Measurements from ENCODE around the gene RB1. TPM values are rescaled to one million over a fixed set of nuclear protein-coding genes. Genes with fewer than 3 reads are reported as not detected.

RB1 gene
- total RNA-seq, 4 donors from 2014 or later, result 23.0 to 62.6 (median 42.4) TPM

DNA sequence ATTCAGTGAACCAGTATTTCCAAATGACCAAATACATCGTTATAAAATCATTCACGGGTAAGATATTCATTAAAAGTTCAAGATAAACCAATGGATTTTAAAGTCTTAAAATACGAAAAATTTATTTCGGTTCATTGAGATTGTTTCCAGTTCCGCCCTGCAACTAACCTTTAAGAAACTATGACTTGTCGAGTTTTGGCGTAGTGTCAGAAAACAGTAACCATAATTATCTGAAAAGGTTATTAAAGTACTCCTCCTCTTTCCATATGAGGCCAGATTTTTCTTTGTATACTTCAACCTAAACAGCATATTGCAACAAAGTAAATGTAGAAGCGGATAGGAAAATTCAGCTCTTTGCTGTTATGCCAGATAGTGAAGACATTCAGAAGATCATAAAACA, 83.3 kb downstream of the RB1 start:
- Histone ChIP-seq H3K36me3 (peaks cover 0 to 41% (median 4%) of the 10 kb centered on the region in 3 donors), H3K27ac (no peak overlapping the region), H3K9me3 (peaks cover 0 to 3% (median 0%) of the 10 kb centered on the region in 3 donors), H3K27me3 (no peaks in the 10 kb centered on the region), H3K4me1 (no peaks in the 10 kb centered on the region), H3K4me3 (no peak overlapping the region)
- DNase-seq, result no peak
- intact Hi-C loops (cut with DNase I), result no loop called here
- 87 to 91% methylated on average over 8 of the region's 8 CpGs for WGBS, 2 donors
- no peak for TF ChIP-seq POLR2A (IDR thresholded peaks at IDR 0.05)
- TF ChIP-seq, protein P1, sequence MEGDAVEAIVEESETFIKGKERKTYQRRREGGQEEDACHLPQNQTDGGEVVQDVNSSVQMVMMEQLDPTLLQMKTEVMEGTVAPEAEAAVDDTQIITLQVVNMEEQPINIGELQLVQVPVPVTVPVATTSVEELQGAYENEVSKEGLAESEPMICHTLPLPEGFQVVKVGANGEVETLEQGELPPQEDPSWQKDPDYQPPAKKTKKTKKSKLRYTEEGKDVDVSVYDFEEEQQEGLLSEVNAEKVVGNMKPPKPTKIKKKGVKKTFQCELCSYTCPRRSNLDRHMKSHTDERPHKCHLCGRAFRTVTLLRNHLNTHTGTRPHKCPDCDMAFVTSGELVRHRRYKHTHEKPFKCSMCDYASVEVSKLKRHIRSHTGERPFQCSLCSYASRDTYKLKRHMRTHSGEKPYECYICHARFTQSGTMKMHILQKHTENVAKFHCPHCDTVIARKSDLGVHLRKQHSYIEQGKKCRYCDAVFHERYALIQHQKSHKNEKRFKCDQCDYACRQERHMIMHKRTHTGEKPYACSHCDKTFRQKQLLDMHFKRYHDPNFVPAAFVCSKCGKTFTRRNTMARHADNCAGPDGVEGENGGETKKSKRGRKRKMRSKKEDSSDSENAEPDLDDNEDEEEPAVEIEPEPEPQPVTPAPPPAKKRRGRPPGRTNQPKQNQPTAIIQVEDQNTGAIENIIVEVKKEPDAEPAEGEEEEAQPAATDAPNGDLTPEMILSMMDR (IDR thresholded peaks at IDR 0.05), result no peak

DNA sequence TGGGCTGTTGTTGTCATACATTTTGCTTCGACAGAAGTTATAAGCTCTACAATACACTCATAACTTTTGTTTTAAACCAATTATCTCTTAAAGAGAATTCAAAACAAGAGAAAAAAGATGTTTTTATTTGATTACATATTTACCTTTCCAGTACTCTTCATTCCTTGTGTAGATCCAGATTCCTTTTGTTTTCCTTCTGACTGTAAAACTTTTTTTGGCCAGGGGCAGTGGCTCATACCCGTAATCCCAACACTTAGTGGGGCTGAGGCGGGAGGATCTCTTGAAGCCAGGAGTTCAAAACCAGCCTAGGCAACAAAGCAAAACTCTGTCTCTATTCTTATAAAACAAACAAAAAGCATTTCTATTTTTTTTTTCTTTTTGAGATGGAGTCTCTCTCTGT, 87.7 kb downstream of the RB1 start:
- TF ChIP-seq, protein P1 (IDR thresholded peaks at IDR 0.05), result no peak
- TF ChIP-seq POLR2A (IDR thresholded peaks at IDR 0.05), result no peak
- DNase-seq, result no peak
- Histone ChIP-seq H3K27me3 (no peaks in the 10 kb centered on the region), H3K9me3 (peaks cover 0 to 8% (median 0%) of the 10 kb centered on the region in 3 donors), H3K4me3 (no peak overlapping the region), H3K4me1 (no peaks in the 10 kb centered on the region), H3K36me3 (peaks cover 0 to 46% (median 4%) of the 10 kb centered on the region in 3 donors), H3K27ac (no peak overlapping the region)
- 100% methylated on average over 3 of the region's 3 CpGs for WGBS, 2 donors
- intact Hi-C loops (cut with DNase I), result no loop called here

DNA sequence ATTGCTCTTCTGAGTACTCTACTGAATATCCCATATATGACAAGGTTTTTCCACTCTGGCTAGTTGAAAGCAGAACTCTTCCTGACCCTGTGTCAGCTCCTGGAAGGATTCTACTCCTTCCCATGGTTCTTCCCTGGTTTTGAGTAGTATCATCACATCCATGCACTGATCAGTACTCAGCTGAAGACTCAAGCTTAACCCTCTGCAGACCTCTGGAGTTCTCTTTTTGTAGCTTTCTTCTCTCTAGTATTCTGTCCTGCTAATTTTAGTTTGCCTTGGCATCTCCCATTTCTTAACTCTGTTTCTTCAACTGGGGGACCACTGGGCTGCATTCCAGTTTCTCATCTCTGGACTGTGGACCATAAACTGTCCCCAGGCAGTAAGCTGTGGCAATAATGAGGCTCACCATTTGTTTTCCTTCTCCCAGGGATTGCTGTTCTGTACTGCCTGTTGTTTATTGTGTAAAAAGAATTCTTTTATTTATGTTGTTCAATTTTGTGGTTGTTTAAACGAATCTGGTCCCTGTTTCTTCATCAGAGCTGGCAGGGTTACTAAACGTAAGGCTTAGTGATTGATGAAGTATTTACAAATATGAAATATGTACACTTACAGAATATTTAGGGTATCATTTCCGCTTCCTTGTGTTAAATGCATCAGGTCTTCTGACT, 89.6 kb downstream of the RB1 start:
- Histone ChIP-seq H3K4me3 (no peak overlapping the region), H3K27me3 (no peaks in the 10 kb centered on the region), H3K27ac (no peak overlapping the region), H3K36me3 (peaks cover 0 to 41% (median 4%) of the 10 kb centered on the region in 3 donors), H3K4me1 (peaks cover 0 to 5% (median 5%) of the 10 kb centered on the region in 3 donors), H3K9me3 (peaks cover 0 to 8% (median 0%) of the 10 kb centered on the region in 3 donors)
- TF ChIP-seq, protein P1 (IDR thresholded peaks at IDR 0.05), result no peak
- no peak for TF ChIP-seq POLR2A (IDR thresholded peaks at IDR 0.05)
- intact Hi-C loops (cut with DNase I), result no loop called here
- no peak for DNase-seq
- WGBS, 2 donors, result 79 to 83% methylated on average over 3 of the region's 3 CpGs

DNA sequence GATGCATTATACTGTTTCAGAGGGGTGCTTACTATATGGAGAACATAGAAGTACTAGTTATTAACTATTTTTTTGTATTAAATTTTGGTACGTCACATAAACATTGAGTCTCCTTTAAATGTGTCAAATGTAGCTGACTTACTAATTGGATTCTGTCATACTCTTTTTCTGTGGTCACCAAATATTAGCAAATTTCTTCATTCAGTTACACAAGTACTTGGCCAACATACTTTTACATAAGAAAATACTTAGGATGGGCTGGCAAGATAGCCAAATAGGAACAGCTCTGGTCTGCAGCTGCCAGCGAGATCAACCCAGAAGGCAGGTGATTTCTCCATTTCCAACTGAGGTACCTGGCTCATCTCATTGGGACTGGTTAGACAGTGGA, 90.1 kb downstream of the RB1 start:
- no peak for TF ChIP-seq POLR2A (IDR thresholded peaks at IDR 0.05)
- TF ChIP-seq, protein P1 (IDR thresholded peaks at IDR 0.05), result no peak

DNA sequence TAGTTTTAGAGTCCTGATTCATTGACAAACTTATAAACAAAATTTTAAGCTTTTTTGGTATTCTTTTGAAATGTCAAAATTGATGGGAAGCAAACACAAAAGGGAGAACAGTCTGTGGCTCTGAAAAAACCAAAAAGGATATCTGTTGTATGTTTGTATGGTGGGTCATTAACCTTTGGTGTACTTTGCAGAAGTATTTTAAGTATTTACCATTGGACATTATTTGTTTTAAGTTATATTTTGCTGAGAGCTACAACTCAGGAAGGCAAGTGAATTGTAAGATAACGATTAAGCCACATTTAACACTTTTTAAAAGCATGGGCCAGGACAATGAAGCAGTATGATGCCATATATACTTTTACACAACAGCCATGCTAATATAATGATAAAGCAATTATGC, 94.2 kb downstream of the RB1 start:
- TF ChIP-seq, protein P1 (IDR thresholded peaks at IDR 0.05), result no peak
- no peak for TF ChIP-seq POLR2A (IDR thresholded peaks at IDR 0.05)
- H3K4me1 ChIP-seq, result peaks cover 0 to 51% (median 35%) of the 10 kb centered on the region in 3 donors
- H3K36me3 ChIP-seq, result peaks cover 0 to 26% (median 0%) of the 10 kb centered on the region in 3 donors
- intact Hi-C loops (cut with DNase I), result no loop called here
- peak overlapping the region in 2 of 4 donors; percentile 88 to 95 for H3K27ac ChIP-seq
- 55 to 62% methylated on average over 1 of the region's 1 CpG for WGBS, 2 donors
- H3K4me3 ChIP-seq, result no peak overlapping the region
- DNase-seq, result no peak
- no peaks in the 10 kb centered on the region for H3K27me3 ChIP-seq
- no peaks in the 10 kb centered on the region for H3K9me3 ChIP-seq

More for the DNA sequence above, 90.1 kb downstream of the RB1 start:
- Histone ChIP-seq H3K27me3 (no peaks in the 10 kb centered on the region), H3K4me3 (no peak overlapping the region), H3K27ac (no peak overlapping the region), H3K4me1 (peaks cover 0 to 11% (median 10%) of the 10 kb centered on the region in 3 donors), H3K9me3 (peaks cover 0 to 8% (median 0%) of the 10 kb centered on the region in 3 donors), H3K36me3 (peaks cover 0 to 41% (median 4%) of the 10 kb centered on the region in 3 donors)
- WGBS, 2 donors, result 67 to 87% methylated on average over 2 of the region's 2 CpGs
- intact Hi-C loops (cut with DNase I), result no loop called here
- no peak for DNase-seq

Data from esophagus squamous epithelium (tissue), 5 donors.